Ishikawa (cell line): ENCODE results near the gene FETUB.

Source experiments
- CEBPB ChIP-seq: IDR thresholded peaks from 2 replicates; pipeline ENCODE4 v1.6.1; 2012
- CREB1 ChIP-seq: IDR thresholded peaks from 2 replicates; pipeline ENCODE4 v1.6.1; 2012; ENCODE audit warnings: low read depth
- RAD21 ChIP-seq: IDR thresholded peaks from 2 replicates; pipeline ENCODE4 v1.6.1; 2012; ENCODE audit warnings: low read depth
- TAF1 ChIP-seq: IDR thresholded peaks from 2 replicates; pipeline ENCODE4 v1.6.1; 2012; ENCODE audit warnings: low read depth, mild to moderate bottlenecking
- YY1 ChIP-seq: IDR thresholded peaks from 2 replicates; pipeline ENCODE4 v1.6.1; 2012; ENCODE audit warnings: low read depth
- TF ChIP-seq, protein P1 (sequence below): IDR thresholded peaks from 2 replicates; pipeline ENCODE4 v1.6.1; 2012; ENCODE audit warnings: low read depth, mild to moderate bottlenecking

DNA sequence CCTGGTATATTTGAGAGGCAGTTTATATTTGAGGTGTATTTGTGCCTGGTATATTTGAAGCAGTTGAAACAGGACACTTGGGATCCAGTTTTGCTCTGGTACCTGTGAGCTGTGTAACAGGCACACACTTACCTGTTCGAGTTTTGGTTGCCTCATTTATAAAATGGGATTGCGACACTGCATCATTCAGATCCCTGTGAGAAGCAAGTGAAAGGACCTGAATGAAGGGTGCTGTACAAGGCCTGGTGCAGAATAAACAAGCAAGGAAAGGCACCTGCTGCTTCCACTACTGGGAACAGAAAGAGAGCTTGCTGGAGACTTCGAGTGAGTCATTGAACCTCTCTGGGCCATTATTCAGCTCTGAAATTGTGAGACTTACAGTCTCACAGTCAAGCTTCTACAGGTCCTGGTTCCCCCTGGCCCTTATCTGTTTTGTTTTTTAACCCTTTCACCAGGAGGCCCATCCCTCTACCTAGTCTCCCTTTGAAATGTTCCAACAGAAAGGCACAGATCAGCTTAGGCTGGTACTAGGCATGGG, 11.5 kb downstream of the FETUB start:
- TF ChIP-seq CREB1: no peak
- TF ChIP-seq, protein P1, sequence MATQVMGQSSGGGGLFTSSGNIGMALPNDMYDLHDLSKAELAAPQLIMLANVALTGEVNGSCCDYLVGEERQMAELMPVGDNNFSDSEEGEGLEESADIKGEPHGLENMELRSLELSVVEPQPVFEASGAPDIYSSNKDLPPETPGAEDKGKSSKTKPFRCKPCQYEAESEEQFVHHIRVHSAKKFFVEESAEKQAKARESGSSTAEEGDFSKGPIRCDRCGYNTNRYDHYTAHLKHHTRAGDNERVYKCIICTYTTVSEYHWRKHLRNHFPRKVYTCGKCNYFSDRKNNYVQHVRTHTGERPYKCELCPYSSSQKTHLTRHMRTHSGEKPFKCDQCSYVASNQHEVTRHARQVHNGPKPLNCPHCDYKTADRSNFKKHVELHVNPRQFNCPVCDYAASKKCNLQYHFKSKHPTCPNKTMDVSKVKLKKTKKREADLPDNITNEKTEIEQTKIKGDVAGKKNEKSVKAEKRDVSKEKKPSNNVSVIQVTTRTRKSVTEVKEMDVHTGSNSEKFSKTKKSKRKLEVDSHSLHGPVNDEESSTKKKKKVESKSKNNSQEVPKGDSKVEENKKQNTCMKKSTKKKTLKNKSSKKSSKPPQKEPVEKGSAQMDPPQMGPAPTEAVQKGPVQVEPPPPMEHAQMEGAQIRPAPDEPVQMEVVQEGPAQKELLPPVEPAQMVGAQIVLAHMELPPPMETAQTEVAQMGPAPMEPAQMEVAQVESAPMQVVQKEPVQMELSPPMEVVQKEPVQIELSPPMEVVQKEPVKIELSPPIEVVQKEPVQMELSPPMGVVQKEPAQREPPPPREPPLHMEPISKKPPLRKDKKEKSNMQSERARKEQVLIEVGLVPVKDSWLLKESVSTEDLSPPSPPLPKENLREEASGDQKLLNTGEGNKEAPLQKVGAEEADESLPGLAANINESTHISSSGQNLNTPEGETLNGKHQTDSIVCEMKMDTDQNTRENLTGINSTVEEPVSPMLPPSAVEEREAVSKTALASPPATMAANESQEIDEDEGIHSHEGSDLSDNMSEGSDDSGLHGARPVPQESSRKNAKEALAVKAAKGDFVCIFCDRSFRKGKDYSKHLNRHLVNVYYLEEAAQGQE: no peak
- TF ChIP-seq YY1: no peak
- TF ChIP-seq RAD21: no peak
- peak; percentile 46 for TF ChIP-seq CEBPB
- TF ChIP-seq TAF1: no peak
